HEK293T (cell line): ENCODE results near the gene LRRC43.

ENCODE experiments used
- CTBP1 ChIP-seq: fragments of 450-650 bp; IDR thresholded peaks from 2 replicates; pipeline ENCODE4 v1.6.1; 2016; ENCODE audit warnings: borderline replicate concordance
- ELF4 ChIP-seq: fragments of 450-650 bp; IDR thresholded peaks from 2 replicates; pipeline ENCODE4 v1.6.1; 2017; ENCODE audit warnings: antibody characterized with exemption
- FOXA1 ChIP-seq: fragments of 450-650 bp; IDR thresholded peaks from 2 replicates; pipeline ENCODE4 v1.6.1; 2016; ENCODE audit warnings: mild to moderate bottlenecking
- FOXM1 ChIP-seq: fragments of 450-650 bp; IDR thresholded peaks from 2 replicates; pipeline ENCODE4 v1.6.1; 2017; ENCODE audit warnings: mild to moderate bottlenecking, borderline replicate concordance
- LEF1 ChIP-seq: fragments of 450-650 bp; IDR thresholded peaks from 2 replicates; pipeline ENCODE4 v1.6.1; 2017; ENCODE audit warnings: mild to moderate bottlenecking, borderline replicate concordance
- NFRKB ChIP-seq: fragments of 450-650 bp; IDR thresholded peaks from 2 replicates; pipeline ENCODE4 v1.6.1; 2016; ENCODE audit warnings: mild to moderate bottlenecking, moderate library complexity
- SUZ12 ChIP-seq: fragments of 450-650 bp; IDR thresholded peaks from 2 replicates; pipeline ENCODE4 v1.6.1; 2016; ENCODE audit warnings: mild to moderate bottlenecking
- TARDBP ChIP-seq: fragments of 450-650 bp; IDR thresholded peaks from 2 replicates; pipeline ENCODE4 v1.6.1; 2016
- ZNF384 ChIP-seq: fragments of 450-650 bp; IDR thresholded peaks from 2 replicates; pipeline ENCODE4 v1.6.1; 2016

GRCh38 chr12:122235741-122236140 is 52.8 kb downstream of the LRRC43 start:
- no peak for TF ChIP-seq FOXM1
- no peak for TF ChIP-seq ELF4
- no peak for TF ChIP-seq LEF1
- TF ChIP-seq SUZ12 = no peak
- no peak for TF ChIP-seq NFRKB
- no peak for TF ChIP-seq FOXA1
- no peak for TF ChIP-seq TARDBP
- TF ChIP-seq ZNF384 = no peak
- no peak for TF ChIP-seq CTBP1
